T-helper 1 cell (primary cell): ENCODE measurements around the gene CCR6.
"Not testable (repeated sequence)": the region's sequence is repeated elsewhere in the genome, so short reads cannot be mapped to it uniquely, and the experiment has no call there.

Source experiments
- DNase-seq, 5 donors: peaks; one replicate each; pipeline ENCODE4 v3.0.0-alpha.2; 2012 to 2020
- total RNA-seq, 4 donors: gene quantifications; one replicate each; lab custom pipeline; 2026; lab: John Stamatoyannopoulos, UW

CCR6 gene
- total RNA-seq = 0.85 to 3.0 (median 2.1) reads per million in 4 donors

DNA sequence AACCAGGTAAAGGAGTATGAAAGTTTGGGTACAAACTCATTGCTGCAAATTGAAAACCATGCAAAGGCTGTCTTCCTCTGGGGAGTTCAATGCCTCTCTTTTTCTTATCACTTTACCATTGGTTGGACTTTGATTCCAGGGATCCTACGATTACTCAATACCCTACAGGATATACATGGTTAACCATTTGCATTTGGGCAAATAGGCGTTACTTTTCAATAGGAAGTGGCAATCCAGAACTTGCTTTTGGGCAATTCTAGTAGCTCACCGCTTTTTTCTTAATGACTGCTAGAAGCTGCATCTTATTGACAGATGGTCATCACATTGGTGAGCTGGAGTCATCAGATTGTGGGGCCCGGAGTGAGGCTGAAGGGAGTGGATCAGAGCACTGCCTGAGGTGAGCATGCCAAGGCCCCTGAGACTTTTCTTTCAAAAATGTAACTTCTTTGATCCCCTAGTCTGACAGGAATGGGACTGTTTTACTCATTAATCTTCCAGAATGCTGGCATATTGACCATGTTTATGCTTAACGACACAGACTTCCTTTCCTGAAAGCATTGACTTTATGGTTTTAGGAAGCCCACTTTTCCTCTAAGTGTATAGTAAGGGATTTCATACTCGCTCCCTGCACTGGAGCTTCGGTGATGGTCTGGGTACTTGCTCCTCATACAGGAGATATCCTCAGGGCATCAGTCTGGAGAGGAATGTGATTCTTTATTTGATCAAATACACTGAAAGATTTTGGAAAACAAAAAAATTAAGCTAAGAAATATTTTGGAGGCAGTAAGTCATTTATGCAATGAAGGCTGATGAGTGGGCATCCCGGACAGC lies at the start of gene CCR6:
TSS of gene CCR6 (plus strand) at position 270 of the 831 bp plus-strand sequence. CDS start 13,039 bp downstream, outside the sequence.
- DNase-seq = no peak

DNA sequence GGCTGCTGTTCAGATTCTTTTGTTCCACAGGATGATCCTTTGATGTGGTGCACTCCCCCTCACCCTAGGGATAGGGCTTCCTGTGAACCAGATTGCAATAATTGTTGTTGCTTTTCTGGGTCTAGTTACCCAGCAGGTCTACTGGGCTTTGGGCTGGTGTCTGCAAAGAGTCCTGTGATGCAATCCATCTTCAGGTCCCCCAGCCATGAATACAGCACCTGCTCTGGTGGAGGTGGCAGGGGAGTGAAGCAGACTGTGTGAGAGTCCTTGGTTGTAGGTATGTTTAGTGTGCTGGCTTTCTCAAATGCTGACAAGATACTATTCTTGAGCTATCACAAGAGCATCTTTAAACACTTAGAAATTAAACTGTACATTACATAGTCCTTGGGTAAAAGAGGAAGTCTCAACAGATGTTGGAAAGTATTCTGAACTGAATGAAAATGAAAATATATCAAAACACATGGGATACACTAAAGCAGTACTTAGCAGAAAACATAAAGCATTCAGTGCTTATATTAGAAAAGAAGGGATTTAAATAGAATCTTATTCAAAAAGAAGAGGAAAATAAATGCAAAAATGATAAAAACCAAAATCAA lies 49.1 kb upstream of the CCR6 start:
- no peak for DNase-seq

DNA sequence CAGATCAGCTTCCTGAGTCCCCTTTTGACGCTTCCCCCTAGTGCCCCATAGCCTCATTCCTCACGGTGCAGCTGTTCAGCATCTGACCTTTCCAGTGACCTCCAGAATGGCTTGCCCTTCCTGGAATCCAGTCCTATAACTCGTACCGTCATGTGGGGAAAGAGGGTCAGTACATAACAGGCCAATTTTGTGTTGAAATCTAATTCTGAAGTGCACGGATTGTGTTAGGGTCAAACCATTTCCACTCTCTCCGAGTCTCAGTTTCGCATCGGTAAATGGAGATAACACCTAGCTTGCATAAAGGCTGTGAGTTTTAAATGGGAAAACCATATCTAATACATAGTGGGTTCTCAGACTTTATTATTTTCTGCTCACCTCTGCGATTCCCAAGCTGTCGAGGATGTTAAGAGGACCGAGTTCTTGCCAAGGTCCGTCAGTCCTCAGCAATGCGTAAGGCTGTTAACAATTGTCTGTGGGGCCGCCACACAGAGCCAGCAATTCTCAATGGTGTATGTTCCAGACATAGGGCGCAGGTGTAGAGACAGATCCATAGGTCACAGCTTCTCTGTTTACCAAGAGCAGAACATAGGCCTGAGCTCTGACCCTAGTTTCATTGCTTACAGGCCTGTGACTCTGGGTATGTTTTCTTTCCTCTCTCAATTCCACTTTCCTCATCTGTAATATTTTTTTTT lies 45.5 kb upstream of the CCR6 start:
- no peak for DNase-seq

DNA sequence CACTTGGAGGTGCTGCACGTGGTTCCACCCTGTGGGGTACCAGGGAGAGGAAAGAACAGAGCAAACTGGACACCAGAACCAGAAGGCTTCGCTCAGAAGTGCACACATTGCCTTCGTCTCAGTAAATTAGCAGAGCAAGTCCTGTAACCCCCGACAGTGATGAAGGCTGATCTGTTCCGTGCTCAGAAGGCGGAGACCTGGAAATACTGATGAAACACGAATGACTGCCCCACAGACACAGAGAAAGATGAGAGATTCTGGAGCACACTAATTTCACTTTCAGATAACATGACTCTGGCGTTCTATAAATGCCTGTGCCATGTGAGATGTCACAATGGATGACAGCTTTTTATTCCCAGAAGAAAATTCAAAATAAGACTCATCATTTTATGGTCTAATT lies 44.2 kb upstream of the CCR6 start:
- no peak for DNase-seq

DNA sequence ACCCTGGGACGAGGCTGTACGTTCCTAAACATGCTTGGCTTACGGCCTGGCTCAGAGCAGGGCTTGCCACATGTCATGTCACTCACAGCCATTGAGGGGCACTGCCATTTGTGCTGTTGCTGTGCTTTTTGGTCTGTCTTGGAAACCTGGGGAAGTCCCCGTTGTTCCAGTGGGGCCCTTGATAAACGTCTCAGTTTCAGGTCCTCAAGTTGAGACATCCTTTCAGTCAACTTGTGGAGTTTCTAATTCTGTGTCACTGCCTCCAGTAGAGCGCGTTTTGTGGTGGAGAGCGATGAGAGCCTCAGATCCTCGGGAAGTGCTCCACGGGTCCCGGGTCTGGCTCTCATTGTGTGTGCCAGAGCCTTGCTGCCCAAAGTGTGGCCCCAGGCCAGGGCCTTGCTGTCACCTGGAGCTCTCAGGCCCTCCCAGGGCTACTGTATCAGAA lies 43.0 kb upstream of the CCR6 start:
- DNase-seq = peak in 4 of 5 donors; percentile 31 to 71 (median 34)

DNA sequence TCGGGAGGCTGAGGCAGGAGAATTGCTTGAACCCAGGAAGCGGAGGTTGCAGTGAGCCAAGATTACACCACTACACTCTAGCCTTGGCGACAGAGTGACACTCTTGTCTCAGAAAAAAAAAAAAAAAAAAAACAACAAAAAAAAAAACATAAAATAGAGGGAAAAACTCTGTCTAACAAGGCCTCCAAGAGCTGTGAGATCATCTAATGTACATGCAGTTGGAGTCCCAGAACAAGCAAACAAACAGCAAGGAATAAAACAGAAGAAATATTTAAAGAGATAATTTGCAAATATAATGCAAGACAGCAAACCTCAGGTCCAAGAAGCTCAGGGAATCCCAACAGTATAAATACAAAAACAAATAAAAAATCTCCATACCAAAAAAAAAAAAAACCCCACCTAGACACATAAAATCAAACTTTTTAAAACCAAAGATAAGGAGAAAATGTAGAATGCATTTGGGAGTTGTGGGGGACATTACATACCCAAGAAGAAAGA lies 35.0 kb upstream of the CCR6 start:
- DNase-seq = no peak

DNA sequence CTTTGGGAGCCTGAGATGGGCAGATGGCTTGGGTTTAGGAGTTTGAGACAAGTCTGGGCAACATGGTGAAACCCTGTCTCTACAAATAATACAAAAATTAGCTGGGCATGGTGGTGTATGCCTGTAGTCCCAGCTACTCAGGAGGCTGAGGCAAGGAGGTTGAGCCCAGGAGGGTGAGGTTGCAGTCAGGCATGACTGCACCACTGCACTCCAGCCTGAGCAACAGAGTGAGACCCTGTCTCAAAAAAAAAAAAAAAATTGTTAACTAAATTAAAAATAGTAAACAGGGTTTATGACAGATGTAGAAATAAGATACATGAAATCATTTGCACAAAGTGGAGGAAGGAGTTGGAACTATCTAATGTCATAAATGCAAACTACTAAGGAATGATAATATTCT lies 34.2 kb upstream of the CCR6 start:
- DNase-seq = not testable (repeated sequence)

DNA sequence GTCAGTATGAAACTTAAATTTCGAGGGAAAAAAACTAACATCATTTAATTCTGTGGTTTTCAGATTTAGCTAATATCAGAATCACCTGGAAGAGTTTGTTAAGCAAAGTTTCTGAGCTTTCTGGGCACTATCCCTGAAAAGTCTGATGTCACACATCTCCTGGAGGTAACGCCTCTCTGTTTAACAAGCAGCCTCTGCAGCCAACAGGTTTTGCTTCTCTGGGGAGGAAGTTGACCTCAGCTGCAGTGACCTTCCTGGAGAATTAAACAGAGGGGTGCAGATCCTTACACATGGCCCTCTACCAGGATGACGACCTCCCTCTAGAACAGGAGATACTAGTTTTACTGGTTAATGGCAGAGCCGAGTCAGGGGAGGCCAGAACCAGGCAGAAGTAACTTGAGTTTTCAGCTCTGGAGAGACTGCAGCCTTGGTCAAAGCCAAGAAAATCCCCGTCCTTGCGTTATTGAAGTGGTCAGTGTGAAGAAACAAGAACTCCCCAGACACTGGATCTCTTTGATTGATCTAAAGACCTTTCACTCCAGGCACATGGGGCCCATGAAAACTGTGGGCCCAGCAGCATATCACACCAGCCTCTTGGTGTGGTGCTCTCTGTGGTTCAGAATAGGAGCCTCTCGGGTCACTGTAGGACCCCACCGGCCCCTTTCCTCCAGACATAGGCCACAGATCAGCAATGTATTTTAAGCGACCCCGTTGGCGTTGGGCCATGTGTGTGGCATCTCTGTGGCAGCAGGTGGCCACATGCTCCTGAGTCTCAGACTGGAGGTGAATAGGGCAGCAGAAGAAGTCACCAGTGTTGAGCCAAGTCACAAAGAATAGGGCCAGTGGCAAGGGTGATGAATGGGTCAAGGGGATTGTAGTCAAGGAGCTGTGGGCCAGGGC lies 33.4 kb upstream of the CCR6 start:
- DNase-seq = no peak

DNA sequence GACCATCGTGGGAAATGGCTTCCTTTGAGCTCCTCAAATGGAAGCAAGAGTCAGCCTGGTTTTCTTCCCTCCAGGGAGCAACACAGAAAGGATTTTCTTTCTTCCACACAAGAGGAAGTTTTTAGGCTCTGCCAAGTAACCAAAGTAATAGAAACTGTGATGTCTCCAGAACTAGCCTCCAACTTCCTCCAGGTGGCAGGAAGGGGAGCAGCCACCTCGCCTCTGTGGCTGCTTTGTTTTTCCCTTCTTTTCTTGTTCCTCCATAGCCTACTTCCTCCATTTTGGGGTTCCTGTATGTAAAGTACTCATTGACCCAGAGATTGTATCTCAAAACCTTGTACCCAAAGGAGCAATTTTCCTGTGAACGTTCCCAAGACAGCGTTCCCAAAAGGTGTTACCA lies 32.7 kb upstream of the CCR6 start:
- DNase-seq = no peak

DNA sequence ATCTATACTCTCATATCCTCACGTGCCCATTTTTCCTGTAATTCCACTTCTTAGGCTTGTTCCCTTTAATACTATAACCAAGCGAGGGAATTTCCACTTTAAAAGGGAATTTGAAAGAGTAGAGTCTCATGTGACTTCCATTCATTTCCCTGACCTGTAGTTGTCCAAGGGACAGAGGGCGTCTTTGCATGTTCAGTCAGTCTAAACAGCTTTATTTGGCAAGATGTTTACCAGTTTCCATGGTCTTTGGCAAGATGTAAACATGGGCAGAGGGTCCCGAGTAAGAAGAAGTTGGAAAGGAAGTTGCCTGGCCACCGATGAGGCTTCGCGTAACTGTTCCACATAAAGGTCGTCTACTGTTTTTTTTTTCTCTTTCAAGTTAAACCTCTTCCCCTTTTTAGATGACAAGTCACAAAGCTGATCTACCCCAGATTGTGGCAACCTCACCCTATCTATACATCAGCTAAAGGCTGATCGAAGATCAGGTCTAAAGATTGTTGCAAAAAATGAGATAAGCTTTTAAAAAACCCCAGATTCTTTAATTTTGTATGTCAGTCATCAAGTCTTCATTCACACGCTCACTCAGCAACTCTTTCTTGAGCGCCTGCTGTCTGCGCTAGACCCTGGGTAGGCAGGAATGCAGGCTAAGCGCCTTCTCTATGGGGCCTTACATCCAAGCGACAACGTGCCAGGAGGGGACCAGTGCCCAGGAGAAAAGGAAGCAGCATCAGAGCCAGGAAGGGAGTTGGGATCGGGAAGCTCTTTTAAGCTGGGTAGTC lies 31.7 kb upstream of the CCR6 start:
- no peak for DNase-seq

DNA sequence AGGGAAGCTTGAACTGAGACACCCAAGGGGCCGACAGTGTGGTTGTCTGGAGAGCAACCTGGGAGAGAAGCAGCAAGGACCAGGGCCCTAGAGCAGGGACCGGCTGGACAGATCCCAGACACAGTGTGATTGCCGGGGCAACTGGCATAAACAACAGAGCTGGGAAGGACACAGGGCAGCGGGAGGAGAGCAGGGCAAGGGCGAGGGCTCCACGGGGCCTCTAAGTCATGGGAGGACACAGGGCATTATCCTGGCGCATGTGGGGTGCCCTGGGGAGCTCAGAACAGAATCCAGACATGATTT lies 31.1 kb upstream of the CCR6 start:
- DNase-seq = no peak

DNA sequence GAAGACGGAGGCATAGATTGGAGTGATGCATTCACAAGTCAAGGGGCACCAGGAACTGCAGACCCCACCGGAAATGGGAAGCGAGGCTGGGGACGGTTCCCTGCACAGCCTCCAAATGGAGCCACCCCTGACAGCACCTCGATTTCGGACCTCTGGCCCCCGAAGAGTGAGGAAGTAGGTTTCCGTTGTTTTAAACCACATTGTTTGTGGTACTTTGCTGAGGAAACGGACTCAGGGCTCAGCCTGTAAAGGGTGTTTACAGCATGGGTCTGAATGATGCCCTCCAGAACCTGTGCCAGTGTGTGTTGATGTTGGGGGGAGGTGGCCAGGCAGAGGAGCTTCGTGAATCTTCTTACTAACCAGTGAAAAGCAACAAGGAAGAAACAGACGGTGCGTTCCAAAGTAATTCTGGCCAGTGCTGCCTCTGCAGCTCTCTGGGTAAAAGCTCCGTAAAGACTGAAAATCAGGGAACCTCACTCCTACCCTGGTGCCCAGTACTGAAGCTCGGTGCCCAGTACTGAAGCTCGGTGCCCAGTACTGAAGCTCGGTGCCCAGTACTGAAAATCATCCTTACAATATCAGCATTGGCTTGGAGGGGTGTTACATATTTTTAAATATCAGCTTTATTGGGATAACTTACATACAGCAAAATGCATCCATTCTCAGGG lies 30.1 kb upstream of the CCR6 start:
- no peak for DNase-seq

DNA sequence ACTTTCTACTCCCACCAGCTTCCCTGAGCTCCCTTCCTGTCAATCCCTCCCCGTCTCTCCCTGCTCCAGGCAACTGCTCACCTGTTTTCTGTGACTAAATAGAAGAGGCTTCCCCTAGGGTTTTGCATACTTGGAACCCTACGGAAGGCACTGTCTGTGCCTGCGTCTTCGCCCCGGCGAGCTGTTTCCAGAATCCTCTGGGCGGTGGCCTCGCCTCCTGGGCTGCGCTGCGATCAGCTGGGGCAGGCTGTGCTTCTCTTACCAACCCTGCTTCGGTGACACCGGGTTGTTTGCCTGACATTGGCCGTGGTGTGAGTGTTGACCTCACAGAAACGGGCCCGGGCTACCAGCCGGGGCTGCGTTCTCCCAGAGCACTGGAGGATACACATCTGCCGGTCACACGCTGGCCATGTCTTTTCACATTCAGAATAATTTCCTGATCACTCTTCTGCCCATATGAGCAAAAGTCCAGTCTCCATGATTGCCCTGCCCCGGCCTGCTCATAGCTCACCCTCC lies 29.4 kb upstream of the CCR6 start:
- no peak for DNase-seq

DNA sequence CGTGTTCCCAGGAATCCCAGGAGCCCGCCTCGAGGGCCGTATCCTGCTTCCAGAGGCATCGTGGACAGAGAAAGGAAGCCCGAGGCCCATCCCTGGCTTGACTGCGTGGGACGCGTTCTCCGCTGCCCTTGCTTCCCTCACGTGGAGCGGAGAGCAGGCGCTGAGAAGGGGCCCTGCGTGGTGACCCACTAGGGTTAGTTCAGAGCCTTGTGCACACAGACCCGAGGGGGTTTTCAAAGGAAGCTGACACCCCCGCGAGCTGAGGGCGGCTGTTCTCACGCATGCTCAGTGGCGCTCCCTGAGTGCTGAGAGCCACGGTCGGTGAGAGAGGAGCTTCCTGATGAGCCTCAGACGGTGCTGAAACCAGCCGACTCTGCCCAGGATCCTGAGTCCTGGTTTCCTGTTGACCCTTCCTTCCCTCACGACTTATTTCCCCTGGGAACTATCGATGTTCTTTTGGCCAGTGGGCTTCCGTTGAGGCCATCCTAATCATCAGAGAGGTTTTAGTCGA lies 28.9 kb upstream of the CCR6 start:
- DNase-seq = peak; percentile 11 to 52 (median 37)

DNA sequence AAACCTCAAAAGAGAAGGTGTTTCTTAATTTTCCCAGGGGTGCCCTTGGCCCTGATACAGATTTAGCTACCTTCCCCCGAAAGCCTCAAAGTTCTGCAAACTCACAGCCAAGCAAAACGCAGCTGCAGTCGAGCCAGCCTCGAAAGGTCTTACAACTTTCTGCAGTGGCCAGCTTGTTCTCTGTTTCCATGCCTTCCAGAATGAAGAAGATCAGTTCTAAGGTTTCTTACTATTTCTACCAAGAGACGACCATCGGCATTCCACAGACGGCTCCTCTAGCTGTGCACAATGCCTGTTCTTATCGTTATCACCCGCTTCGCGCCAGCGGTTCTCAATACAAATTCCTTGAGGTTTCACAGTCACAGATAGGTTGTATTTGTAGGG lies 28.5 kb upstream of the CCR6 start:
- no peak for DNase-seq

DNA sequence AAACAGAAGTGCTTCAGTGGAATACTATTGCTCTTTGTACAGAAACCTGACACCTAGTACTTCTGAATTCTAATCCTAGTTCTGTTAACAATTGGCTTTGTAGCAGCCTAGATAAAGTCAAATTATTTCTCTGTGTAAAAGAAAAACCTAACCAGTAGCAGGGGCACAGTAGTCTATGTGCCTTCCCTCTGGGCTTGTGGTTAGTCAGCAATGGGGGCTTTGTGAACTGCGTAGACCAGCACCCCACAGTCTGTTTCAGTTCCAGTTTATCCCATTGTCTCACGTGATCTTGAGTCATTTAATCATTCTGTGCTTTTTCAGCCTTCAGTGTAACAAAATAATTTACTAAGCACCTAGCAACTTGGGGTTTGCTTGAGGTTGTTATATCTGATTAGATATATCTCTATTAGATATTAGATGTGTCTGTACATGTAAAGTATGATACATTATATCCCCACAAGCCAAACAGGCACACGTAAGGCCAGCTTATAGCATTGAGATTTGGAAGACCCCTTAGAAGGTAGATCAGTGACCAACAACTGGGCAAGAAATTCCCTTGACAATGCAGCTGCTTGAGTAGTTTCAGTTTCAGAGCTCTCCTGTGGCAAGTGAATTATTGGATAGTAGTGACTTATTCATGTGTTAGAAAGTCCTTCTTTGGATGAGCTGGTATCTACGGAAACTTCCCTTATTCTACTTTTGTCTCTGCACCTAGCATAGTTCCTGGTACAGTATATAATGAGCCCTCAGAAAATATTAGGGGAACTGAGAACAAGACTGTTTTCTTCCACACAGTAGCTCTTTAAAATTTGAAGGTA lies 27.9 kb upstream of the CCR6 start:
- no peak for DNase-seq

DNA sequence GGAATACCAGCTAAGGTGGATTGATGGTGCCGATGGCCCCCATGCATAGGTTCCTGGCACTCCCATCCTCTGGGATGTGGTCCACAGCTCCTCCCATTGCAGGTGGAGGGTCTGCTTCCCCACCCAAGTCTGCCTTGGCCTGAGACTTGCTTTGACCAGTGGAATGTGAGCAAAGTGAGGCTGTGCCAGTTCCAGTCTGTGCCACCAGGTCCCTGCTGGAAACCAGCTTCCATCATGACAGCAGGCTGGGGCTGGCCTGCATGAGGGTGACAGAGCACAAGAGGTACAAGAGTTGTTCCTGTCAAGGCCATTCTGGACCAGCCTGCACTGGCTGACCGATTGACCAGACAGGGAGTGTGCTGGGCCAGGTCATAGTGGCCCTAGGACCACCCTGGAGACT lies 27.0 kb upstream of the CCR6 start:
- no peak for DNase-seq

DNA sequence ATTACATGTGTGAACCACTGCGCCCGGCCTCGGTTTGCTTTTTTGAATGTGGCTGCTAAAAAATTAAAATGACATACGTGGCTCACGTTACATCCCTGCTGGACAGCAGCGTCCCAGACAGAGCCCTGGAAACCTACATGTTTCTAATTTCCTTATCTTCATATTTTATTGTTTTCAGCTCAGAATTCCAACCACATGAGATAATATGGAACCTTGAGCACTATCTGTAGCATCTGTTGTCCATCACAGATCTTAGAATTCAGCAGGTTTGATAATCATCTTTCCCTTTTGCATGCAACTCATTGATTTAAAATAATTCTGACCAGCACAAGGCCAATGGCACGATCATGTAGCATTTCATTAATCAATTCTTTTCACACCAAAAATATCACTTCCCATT lies 25.9 kb upstream of the CCR6 start:
- no peak for DNase-seq

DNA sequence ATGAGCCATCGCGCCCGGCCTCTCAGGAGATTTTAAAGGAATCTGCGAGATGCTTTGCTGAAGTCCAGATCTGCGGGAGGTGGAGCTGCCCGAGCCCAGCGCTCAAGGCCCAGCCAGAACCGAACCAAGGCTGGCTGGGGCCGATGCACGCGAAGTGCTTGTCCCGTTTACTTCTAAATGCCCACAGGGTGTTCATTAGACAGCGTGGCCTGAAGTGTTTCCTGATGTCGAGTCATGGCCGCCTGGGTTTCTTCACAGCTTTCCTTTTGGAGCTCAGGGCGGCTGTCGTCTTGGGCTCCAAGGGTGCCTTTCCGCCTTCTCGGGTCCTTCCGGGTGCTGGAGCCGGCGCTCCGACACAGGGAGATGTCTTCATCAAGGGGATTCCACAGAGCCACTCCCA lies 25.1 kb upstream of the CCR6 start:
- no peak for DNase-seq

DNA sequence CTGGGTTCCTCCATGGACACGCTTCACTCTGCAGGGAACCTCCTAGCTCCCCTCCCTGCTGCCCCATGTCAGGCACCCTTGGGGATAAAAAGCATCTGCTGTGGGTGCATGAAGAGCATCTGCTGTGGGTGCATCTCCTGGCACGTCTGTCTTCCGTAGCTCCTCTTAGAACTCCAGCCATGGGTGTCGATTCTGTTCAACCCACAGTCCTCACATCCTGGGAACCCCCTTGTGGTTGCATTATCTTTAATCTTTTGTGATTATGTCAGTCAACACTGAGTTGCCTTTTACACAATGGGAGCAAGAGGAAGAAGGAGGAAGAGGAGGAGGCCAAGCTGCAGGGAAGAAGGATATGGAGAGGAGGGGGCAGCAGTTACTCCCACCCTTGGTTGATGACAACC lies 24.1 kb upstream of the CCR6 start:
- no peak for DNase-seq
